Stimulated activated naive CD8-positive, alpha-beta T cell treated with anti-CD3 and anti-CD28 coated beads, Interleukin-15, amount 100 ng/mL, for 72 hours (primary cell): ENCODE measurements around the gene PRKD2.
"Not testable (repeated sequence)": the region's sequence is repeated elsewhere in the genome, so short reads cannot be mapped to it uniquely, and the experiment has no call there.

Experiments
- ATAC-seq: fragments of 150-1000 bp; cut with Tn5 transposase; 2 replicates; pipeline ENCODE4 v1.10.0; 2021; ENCODE audit warnings: mild to moderate bottlenecking, moderate library complexity
- DNase-seq, 2 donors: peaks; one replicate each; pipeline ENCODE4 v3.0.0; 2021 to 2022
- H3K27ac Mint-ChIP-seq, 2 donors: one replicate each; pipeline ENCODE4 v1.8.0; 2022; ENCODE audit warnings: mild to moderate bottlenecking in 2 of 2, mixed read lengths in 2 of 2, moderate library complexity in 2 of 2
- H3K27me3 Mint-ChIP-seq: one replicate; pipeline ENCODE4 v1.8.0; 2022; ENCODE audit warnings: mixed read lengths
- H3K4me1 Mint-ChIP-seq: one replicate; pipeline ENCODE4 v1.8.0; 2022; ENCODE audit warnings: mild to moderate bottlenecking, mixed read lengths
- H3K4me3 Mint-ChIP-seq, 2 donors: one replicate each; pipeline ENCODE4 v1.8.0; 2022; ENCODE audit warnings: mild to moderate bottlenecking in 2 of 2, mixed read lengths in 2 of 2, moderate library complexity in 1 of 2
- H3K9me3 Mint-ChIP-seq, 2 donors: one replicate each; pipeline ENCODE4 v1.8.0; 2022; ENCODE audit warnings: mixed read lengths in 2 of 2

The PRKD2 gene

GRCh38 chr19:46712768-46713338, 4.1 kb downstream of the PRKD2 start:
- Mint-ChIP-seq H3K4me3 (peak overlapping the region in 1 of 2 donors; percentile 95), H3K4me1 (peaks cover 36% of the 10 kb centered on the region), H3K27ac (peak overlapping the region in 1 of 2 donors; percentile 74)
- not testable (repeated sequence) for H3K27me3 Mint-ChIP-seq, DNase-seq, ATAC-seq, H3K9me3 Mint-ChIP-seq

- DNase-seq (no peak), ATAC-seq (no peak)
- Mint-ChIP-seq H3K4me3 (no peak overlapping the region), H3K27me3 (no peaks in the 10 kb centered on the region), H3K4me1 (peaks cover 27% of the 10 kb centered on the region), H3K27ac (no peak overlapping the region), H3K9me3 (no peaks in the 10 kb centered on the region)
Measured at GRCh38 chr19:46710687-46711086, 6.2 kb downstream of the PRKD2 start.

DNA sequence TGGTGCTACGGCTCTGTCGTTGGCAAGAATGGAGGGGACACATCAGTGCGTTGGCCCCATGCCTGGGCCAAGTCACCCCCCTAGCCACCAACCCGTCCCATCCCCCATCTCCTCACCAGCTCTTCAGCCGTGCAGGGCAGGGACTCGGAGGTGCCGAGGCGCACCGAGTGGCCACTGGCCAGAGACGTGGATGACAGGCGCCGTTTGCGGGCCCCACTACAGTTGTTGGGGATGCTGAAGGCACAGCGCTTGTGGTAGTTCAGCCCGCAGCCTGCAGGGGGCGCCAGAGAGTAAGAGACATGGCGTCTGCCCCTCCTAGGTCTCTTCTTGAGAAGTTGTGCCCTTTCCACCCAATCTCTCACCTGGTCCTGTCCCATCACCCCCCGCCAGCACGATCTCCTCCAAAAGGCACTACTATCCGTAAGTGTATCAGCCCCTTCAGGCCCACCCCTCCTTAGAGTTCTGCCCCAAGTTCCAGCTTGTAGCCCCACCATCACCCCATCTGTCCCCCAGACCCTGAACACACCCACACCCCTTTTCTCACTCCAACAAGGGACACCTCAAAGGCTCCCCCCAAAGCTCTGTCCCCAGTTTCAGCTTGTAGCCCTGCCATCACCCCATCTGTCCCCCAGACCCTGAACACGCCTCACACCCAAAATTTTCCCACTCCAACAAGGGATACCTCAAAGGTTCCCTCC, 12.4 kb downstream of the PRKD2 start:
- Mint-ChIP-seq H3K27ac (peak overlapping the region; percentile 21 to 48), H3K4me3 (no peak overlapping the region), H3K27me3 (no peaks in the 10 kb centered on the region), H3K4me1 (peaks cover 18% of the 10 kb centered on the region), H3K9me3 (no peaks in the 10 kb centered on the region)
- ATAC-seq = peak; percentile 91
- peak; percentile 79 to 84 for DNase-seq

GRCh38 chr19:46700704-46701103, 16.2 kb downstream of the PRKD2 start:
- no peak for DNase-seq
- ATAC-seq = no peak
- peaks cover 18% of the 10 kb centered on the region for H3K4me1 Mint-ChIP-seq
- H3K9me3 Mint-ChIP-seq = no peaks in the 10 kb centered on the region
- no peak overlapping the region for H3K4me3 Mint-ChIP-seq
- H3K27me3 Mint-ChIP-seq = no peaks in the 10 kb centered on the region
- H3K27ac Mint-ChIP-seq = no peak overlapping the region

DNA sequence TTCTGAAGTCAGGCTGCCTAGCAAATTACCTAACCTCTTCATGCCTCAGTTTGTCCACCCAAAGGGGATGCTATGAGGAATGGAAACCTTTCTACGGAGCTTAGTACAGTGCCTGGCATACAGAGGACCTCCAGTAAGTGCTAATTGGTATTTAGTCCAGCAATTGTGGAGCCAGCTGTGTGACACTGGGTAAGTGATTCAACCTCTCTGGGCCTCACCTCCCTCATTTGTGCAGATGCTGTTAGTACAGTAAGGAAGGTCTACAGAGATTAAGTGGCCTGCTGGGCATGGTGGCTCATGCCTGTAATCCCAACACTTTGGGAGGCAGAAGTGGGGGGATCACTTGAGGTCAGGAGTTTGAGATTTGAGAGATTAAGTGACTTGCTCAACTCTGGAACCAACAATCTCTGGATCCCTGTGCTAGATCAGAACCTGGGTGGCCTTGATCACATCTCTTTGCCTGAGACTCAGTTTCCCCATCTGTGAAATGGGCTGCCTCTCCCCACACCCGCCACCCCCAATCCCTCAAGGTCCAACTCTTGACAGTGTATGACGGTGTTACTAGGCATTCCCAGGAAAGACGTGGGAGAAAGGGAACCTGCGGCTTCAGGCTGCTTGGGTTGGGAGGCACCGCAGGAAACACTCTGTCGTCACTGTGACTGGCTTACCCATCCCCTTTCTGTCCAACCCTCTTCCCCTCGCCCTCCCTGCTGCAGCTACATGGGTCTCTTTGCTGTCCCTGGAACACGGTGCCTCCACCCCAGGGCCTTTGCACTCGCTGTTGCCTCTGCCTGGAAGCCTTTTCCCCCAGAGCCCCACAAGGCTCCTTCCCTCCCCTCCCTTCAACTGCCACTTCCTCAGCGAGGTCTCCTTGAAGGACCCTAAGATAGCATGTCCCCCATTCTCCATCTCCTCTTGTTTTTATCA, 18.3 kb downstream of the PRKD2 start:
- no peaks in the 10 kb centered on the region for H3K9me3 Mint-ChIP-seq
- H3K4me1 Mint-ChIP-seq = no peaks in the 10 kb centered on the region
- no peak for DNase-seq
- H3K27me3 Mint-ChIP-seq = no peaks in the 10 kb centered on the region
- H3K4me3 Mint-ChIP-seq = no peak overlapping the region
- peak overlapping the region in 1 of 2 donors; percentile 42 for H3K27ac Mint-ChIP-seq
- ATAC-seq = no peak

GRCh38 chr19:46697204-46697960, 19.5 kb downstream of the PRKD2 start:
- DNase-seq (no peak), ATAC-seq (peak; percentile 52)
- no peak overlapping the region for H3K4me3 Mint-ChIP-seq
- H3K27me3 Mint-ChIP-seq = no peaks in the 10 kb centered on the region
- no peaks in the 10 kb centered on the region for H3K9me3 Mint-ChIP-seq
- H3K27ac Mint-ChIP-seq = peak overlapping the region in 1 of 2 donors; percentile 67
- H3K4me1 Mint-ChIP-seq = no peaks in the 10 kb centered on the region

- DNase-seq (no peak), ATAC-seq (no peak)
- Mint-ChIP-seq H3K27ac (no peak overlapping the region), H3K27me3 (no peaks in the 10 kb centered on the region), H3K4me3 (no peak overlapping the region), H3K9me3 (no peaks in the 10 kb centered on the region), H3K4me1 (no peaks in the 10 kb centered on the region)
Measured at GRCh38 chr19:46696866-46697203, 20.1 kb downstream of the PRKD2 start.

DNA sequence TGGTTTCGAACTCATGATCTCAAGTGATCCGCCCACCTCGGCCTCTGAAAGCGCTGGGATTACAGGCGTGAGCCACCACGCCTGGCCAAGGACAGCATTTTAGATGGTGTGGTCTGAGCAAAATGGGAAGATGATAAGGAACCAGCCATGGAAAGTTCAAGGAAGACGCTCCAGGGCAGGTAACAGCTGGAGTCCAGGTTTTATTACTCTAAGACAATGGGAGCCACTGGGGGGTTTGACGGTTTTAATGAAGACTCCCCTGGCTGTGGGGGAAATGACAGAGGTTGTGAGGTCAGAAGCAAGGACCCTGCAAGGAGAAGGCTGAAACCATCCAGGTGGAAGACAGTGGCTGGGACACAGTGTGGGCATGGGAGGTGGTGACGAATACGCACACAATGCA, 20.9 kb downstream of the PRKD2 start:
- H3K4me1 Mint-ChIP-seq = no peaks in the 10 kb centered on the region
- no peaks in the 10 kb centered on the region for H3K27me3 Mint-ChIP-seq
- no peak for ATAC-seq
- no peak for DNase-seq
- no peak overlapping the region for H3K27ac Mint-ChIP-seq
- H3K9me3 Mint-ChIP-seq = no peaks in the 10 kb centered on the region
- H3K4me3 Mint-ChIP-seq = no peak overlapping the region

GRCh38 chr19:46693760-46694159, 23.2 kb downstream of the PRKD2 start:
- no peaks in the 10 kb centered on the region for H3K4me1 Mint-ChIP-seq
- ATAC-seq (no peak), DNase-seq (no peak)
- no peaks in the 10 kb centered on the region for H3K27me3 Mint-ChIP-seq
- H3K27ac Mint-ChIP-seq = peak overlapping the region in 1 of 2 donors; percentile 60
- no peak overlapping the region for H3K4me3 Mint-ChIP-seq
- H3K9me3 Mint-ChIP-seq = no peaks in the 10 kb centered on the region

- ATAC-seq (no peak), DNase-seq (no peak)
- Mint-ChIP-seq H3K27ac (peak overlapping the region; percentile 20 to 60), H3K9me3 (no peaks in the 10 kb centered on the region), H3K4me1 (no peaks in the 10 kb centered on the region), H3K4me3 (no peak overlapping the region), H3K27me3 (no peaks in the 10 kb centered on the region)
Measured at GRCh38 chr19:46692918-46693722, 23.8 kb downstream of the PRKD2 start.

GRCh38 chr19:46691948-46692347, 25.0 kb downstream of the PRKD2 start:
- Mint-ChIP-seq H3K27ac (no peak overlapping the region), H3K9me3 (no peaks in the 10 kb centered on the region), H3K4me3 (no peak overlapping the region), H3K27me3 (no peaks in the 10 kb centered on the region), H3K4me1 (no peaks in the 10 kb centered on the region)
- ATAC-seq = no peak
- DNase-seq = no peak

DNA sequence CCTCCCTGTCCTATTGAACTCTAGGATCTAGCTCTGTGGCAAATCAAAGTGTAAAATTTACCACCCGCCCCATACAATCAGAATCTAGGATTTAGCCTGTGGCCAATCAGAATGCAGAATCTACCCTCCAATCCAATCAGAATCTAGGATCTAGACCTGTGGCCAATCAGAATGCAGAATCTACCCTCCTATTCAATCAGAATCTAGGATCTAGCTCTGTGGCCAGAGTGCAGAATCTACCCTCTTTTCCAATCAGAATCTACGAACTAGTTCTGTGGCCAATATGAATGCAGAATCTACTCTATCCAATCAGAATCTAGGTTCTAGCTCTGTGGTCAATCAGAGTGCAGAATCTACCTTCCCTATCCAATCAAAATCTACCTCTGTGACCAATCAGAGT, 25.8 kb downstream of the PRKD2 start:
- Mint-ChIP-seq H3K4me1 (no peaks in the 10 kb centered on the region), H3K27me3 (no peaks in the 10 kb centered on the region), H3K9me3 (no peaks in the 10 kb centered on the region), H3K27ac (no peak overlapping the region), H3K4me3 (no peak overlapping the region)
- ATAC-seq (no peak), DNase-seq (no peak)

DNA sequence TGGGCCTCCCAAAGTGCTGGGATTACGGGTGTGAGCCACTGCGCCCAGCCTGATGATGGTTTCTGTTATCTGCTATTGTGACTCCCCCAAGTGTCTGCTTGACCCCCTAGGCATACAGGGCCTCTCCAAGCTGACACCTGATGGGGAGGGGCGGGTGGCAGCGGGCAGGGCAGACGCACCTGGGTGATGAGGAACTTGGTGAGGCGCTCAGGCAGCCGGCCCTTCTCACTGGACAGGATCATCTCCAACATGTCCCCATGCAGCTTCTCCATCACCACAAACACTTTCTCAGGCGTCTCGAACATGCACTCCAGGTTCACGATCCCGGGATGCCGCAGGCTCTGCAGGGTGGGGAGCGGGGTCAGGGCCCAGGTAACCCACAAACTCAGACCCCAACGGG, 27.6 kb downstream of the PRKD2 start:
- no peaks in the 10 kb centered on the region for H3K9me3 Mint-ChIP-seq
- DNase-seq (no peak), ATAC-seq (no peak)
- H3K27ac Mint-ChIP-seq = no peak overlapping the region
- H3K27me3 Mint-ChIP-seq = no peaks in the 10 kb centered on the region
- H3K4me1 Mint-ChIP-seq = no peaks in the 10 kb centered on the region
- H3K4me3 Mint-ChIP-seq = no peak overlapping the region

DNA sequence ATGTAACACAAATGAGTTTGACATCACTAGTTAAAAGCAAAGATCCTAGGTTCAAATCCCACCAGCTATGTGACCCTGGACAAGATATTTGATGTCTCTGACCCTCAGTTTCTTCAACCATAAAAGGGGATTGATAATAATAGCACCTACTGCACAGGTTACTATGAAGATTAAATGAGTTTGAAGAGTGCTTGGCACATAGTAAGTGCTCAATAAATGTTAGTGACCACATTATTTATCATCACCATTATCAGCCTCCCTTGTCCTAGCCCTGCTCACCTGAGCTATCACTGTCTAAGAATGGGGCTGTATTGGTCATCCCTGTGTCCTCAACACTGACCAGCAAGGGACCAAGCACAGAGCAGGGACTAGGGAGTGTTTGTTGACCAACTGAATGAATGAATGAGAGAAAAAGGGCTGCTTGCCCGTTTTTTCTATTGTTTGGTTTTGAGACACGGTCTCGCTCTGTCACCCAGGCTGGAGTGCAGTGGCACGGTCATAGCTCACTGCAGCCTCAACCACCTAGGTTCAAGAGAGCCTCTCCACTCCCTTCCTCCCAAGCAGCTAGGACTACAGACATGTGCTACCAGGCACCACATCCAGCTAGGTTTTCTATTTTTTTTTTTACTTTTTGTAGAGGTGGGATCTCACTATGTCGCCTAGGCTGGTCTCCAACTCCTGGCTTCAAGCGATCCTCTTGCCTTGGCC, 29.3 kb downstream of the PRKD2 start:
- DNase-seq (no peak), ATAC-seq (no peak)
- Mint-ChIP-seq H3K27me3 (no peaks in the 10 kb centered on the region), H3K4me3 (no peak overlapping the region), H3K27ac (peak overlapping the region in 1 of 2 donors; percentile 83), H3K4me1 (no peaks in the 10 kb centered on the region), H3K9me3 (no peaks in the 10 kb centered on the region)
